Thymus (tissue), 14 donors: Measurements from ENCODE around the gene CCDC30. TPM values are rescaled to one million over a fixed set of nuclear protein-coding genes. Genes with fewer than 3 reads are reported as not detected.
A peak's percentile ranks its signal among the peaks of the same experiment; 100 is the strongest.

Experiments
- DNase-seq, 9 donors: peaks; one replicate each; pipeline ENCODE4 v3.0.0-alpha.2; 2013; ENCODE audit warnings: low spot score in 9 of 9, low read depth in 6 of 9, missing footprints in 1 of 9
- H3K27ac ChIP-seq, 2 donors: one replicate each; pipeline ENCODE4 v1.5.1; 2013; ENCODE audit warnings: control low read depth in 1 of 2, low read depth in 1 of 2, low read length in 1 of 2, mild to moderate bottlenecking in 1 of 2, moderate library complexity in 1 of 2
- H3K27me3 ChIP-seq, 2 donors: one replicate each; pipeline ENCODE4 v1.5.1; 2013; ENCODE audit warnings: low read length in 1 of 2; ENCODE audit not compliant: control insufficient read depth in 2 of 2, insufficient read depth in 1 of 2
- H3K36me3 ChIP-seq, 2 donors: one replicate each; pipeline ENCODE4 v1.5.1; 2013; ENCODE audit warnings: low read length in 1 of 2, mild to moderate bottlenecking in 1 of 2, moderate library complexity in 1 of 2; ENCODE audit not compliant: control insufficient read depth in 2 of 2, insufficient read depth in 2 of 2
- H3K4me1 ChIP-seq, 2 donors: one replicate each; pipeline ENCODE4 v1.5.1; 2013; ENCODE audit warnings: low read length in 2 of 2; ENCODE audit not compliant: control insufficient read depth in 2 of 2, insufficient read depth in 2 of 2
- H3K4me3 ChIP-seq, 2 donors: one replicate each; pipeline ENCODE4 v1.5.1; 2013; ENCODE audit warnings: low read length in 2 of 2, control low read depth in 1 of 2, mild to moderate bottlenecking in 1 of 2
- H3K9me3 ChIP-seq, 2 donors: one replicate each; pipeline ENCODE4 v1.5.1; 2013; ENCODE audit warnings: low read length in 1 of 2, mild to moderate bottlenecking in 1 of 2; ENCODE audit not compliant: control insufficient read depth in 2 of 2, insufficient read depth in 1 of 2
- WGBS: extraction: QIAGEN DNeasy Blood & Tissue Kit; methylation state at CpG from one replicate; pipeline ENCODE4 v1.1.7; 2013; 5-methylcytosine and 5-hydroxymethylcytosine counted together
- long read RNA-seq, 10 donors: transcript quantifications; one replicate each; lab custom pipeline, GENCODE V29; 2026
- polyA plus RNA-seq: library from polyadenylated mRNA; stranded (reverse); fragments of 200-250 nt; gene quantifications from one replicate; pipeline ENCODE4 v1.2.3, GENCODE V29; 2013
- total RNA-seq: library from RNA; stranded (reverse); fragments of 120-200 nt; gene quantifications from one replicate; pipeline ENCODE4 v1.2.4, GENCODE V29; 2013
- donor health status: healthy.

Gene CCDC30
- total RNA-seq: 1.9 TPM
- polyA plus RNA-seq: 1.6 TPM
- long read RNA-seq, donor 1: 0 reads
- long read RNA-seq, donor 2: 0 reads
- long read RNA-seq, donor 3: 0 reads
- long read RNA-seq, donor 4: 0 reads
- long read RNA-seq, donor 5: 0 reads
- long read RNA-seq, donor 6: 0 reads
- long read RNA-seq, donor 7: 0 reads
- long read RNA-seq, donor 8: 0 reads
- long read RNA-seq, donor 9: 0 reads
- long read RNA-seq, donor 10: 0 reads

GRCh38 chr1:42462828-42463763 lies at the start of gene CCDC30:
TSS of gene CCDC30 (plus strand) at chr1:42463286. CDS start at chr1:42480552, 17,266 bp downstream.
- H3K27me3 ChIP-seq: peaks cover 0 to 8% of the 10 kb centered on the region in 2 donors
- H3K9me3 ChIP-seq: no peaks in the 10 kb centered on the region
- peak within 1 kb of the TSS; percentile 43 to 51 for H3K27ac ChIP-seq
- H3K36me3 ChIP-seq: peaks cover 4 to 27% of the 10 kb centered on the region in 2 donors
- peak within 1 kb of the TSS; percentile 53 to 60 for H3K4me3 ChIP-seq
- DNase-seq: peak; percentile 91 to 98 (median 94)
- 3% methylated on average over 59 of the region's 59 CpGs for WGBS
- H3K4me1 ChIP-seq: peaks cover 9 to 10% of the 10 kb centered on the region in 2 donors

- no peaks in the 10 kb centered on the region for H3K9me3 ChIP-seq
- no peak overlapping the region for H3K4me3 ChIP-seq
- no peak overlapping the region for H3K27ac ChIP-seq
- H3K4me1 ChIP-seq: no peaks in the 10 kb centered on the region
- peaks cover 0 to 2% of the 10 kb centered on the region in 2 donors for H3K27me3 ChIP-seq
- no peak for DNase-seq
- 96% methylated on average over 17 of the region's 17 CpGs for WGBS
- no peaks in the 10 kb centered on the region for H3K36me3 ChIP-seq
Observed at GRCh38 chr1:42414551-42415496, 48.3 kb upstream of the CCDC30 start.

- no peak overlapping the region for H3K4me3 ChIP-seq
- H3K9me3 ChIP-seq: no peaks in the 10 kb centered on the region
- no peak for DNase-seq
- WGBS: 76% methylated on average over 3 of the region's 3 CpGs
- H3K27ac ChIP-seq: no peak overlapping the region
- H3K36me3 ChIP-seq: no peaks in the 10 kb centered on the region
- H3K27me3 ChIP-seq: no peaks in the 10 kb centered on the region
- no peaks in the 10 kb centered on the region for H3K4me1 ChIP-seq
Observed at GRCh38 chr1:42417166-42417565, 45.9 kb upstream of the CCDC30 start.

DNA sequence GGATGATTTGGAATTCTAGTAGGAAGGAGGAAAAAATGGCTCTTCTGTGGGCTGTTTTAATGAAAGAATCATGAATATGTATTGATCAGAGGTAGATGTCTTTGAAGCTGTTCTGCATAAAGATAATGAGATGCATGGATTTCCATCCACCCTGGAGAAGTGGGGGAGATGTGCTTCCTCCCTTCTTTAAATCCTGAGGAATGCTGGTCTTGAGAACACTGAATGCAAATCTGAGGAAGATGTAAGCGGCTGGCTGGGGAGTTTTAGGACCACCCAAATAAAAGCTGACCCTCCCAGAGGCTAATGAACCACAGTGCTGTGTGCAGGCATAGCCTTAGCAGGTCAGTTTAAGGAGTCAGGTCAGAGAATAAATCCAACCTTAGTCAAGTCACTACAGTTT lies 44.6 kb upstream of the CCDC30 start:
- Histone ChIP-seq H3K4me3 (no peak overlapping the region), H3K36me3 (no peaks in the 10 kb centered on the region), H3K27me3 (no peaks in the 10 kb centered on the region), H3K4me1 (peaks cover 0 to 4% of the 10 kb centered on the region in 2 donors), H3K27ac (no peak overlapping the region), H3K9me3 (no peaks in the 10 kb centered on the region)
- DNase-seq: no peak
- 100% methylated on average over 1 of the region's 1 CpG for WGBS

DNA sequence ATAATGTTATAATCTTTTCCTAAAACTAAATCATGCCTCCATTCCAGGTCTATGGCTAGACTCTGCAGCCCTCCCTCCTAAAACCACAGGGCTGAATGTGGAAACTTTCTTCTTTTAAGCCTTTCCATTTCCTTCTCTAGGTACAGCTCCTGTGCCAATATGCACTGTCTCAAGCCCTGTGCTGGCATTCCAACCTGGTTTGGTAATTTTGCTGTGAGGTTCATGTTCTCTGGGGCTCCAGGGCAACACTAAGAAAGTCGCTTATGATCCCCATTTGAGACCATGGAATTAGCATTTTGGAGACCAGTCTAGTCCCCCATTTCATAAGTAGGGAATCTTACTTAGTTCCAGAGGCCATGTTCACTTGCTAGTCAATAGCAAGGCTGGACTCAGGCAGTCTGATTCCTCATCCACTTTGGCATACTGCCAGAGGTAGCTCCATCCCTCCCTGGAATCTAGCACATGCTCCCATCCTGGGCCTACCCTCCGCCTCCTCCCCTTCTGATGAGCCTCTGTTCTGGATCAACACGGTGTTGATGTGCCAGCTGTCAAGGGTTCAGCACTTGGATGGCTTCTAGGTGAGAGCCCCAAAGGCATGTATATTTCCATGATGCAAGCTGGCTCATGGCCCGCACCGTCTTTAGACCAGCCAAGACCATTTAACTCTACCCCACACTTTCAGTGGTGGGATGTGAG lies 43.8 kb upstream of the CCDC30 start:
- DNase-seq: no peak
- Histone ChIP-seq H3K36me3 (no peaks in the 10 kb centered on the region), H3K9me3 (no peaks in the 10 kb centered on the region), H3K4me3 (no peak overlapping the region), H3K27ac (no peak overlapping the region), H3K27me3 (no peaks in the 10 kb centered on the region), H3K4me1 (peaks cover 0 to 4% of the 10 kb centered on the region in 2 donors)
- 98% methylated on average over 5 of the region's 5 CpGs for WGBS

DNA sequence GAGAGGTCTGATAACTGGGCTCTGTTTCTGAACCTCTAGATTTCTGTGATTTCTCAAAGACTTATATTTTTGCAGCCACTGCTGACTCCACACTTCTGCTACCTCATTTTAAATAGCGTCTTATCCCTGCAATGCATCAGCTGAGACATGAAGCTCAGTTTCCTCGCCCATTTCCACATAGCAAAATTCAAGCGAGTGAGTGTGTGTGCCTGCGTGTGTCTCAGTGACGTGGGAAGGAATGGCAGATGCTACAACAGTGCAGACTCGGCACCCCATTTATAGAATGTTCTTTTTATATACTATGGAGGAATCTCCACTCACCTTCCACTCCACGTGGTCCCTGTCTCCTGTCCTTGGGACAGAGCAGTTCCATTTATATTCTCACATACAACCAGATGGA lies 43.0 kb upstream of the CCDC30 start:
- Histone ChIP-seq H3K36me3 (no peaks in the 10 kb centered on the region), H3K9me3 (no peaks in the 10 kb centered on the region), H3K27ac (no peak overlapping the region), H3K4me3 (no peak overlapping the region), H3K4me1 (peaks cover 0 to 4% of the 10 kb centered on the region in 2 donors), H3K27me3 (no peaks in the 10 kb centered on the region)
- DNase-seq: no peak
- 91% methylated on average over 7 of the region's 7 CpGs for WGBS

DNA sequence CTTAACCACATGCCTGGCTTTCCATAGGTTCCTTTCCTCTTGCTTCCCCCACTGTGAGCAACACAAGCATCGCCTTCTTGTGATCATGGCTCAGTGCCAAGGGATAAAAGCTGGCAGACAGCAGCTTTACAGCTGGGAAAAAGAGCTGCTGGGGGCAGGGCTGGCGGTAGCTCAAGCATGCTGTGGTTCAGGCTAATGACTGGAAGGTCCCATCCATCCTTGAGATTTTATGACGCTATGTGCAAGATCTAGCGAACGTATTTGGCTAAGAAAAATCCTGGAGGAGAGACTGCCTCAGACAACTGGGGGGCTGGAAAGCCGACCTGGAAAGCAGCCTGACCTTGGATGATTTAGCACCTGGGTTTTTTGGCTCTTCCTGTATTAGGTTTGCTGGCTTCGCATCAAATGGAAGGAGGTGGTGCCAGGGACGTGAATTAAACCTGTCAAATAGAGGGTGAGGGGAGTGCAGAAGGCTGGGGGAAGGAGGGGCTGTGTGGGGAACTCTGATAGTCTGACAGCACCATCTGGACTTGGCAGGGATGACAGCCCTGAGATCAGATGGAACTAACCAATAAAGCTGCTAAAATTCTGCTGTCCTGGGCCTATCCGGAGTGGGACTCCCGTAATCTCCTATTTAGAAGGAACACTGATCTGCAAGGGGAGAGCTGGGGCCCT lies 42.0 kb upstream of the CCDC30 start:
- Histone ChIP-seq H3K27me3 (no peaks in the 10 kb centered on the region), H3K36me3 (no peaks in the 10 kb centered on the region), H3K4me1 (peaks cover 0 to 4% of the 10 kb centered on the region in 2 donors), H3K27ac (no peak overlapping the region), H3K9me3 (no peaks in the 10 kb centered on the region), H3K4me3 (no peak overlapping the region)
- DNase-seq: peak in 6 of 9 donors; percentile 2 to 31 (median 4)
- WGBS: 58% methylated on average over 10 of the region's 10 CpGs

- no peak for DNase-seq
- no peaks in the 10 kb centered on the region for H3K27me3 ChIP-seq
- WGBS: 90% methylated on average over 9 of the region's 9 CpGs
- H3K4me1 ChIP-seq: peaks cover 0 to 4% of the 10 kb centered on the region in 2 donors
- no peak overlapping the region for H3K4me3 ChIP-seq
- H3K27ac ChIP-seq: no peak overlapping the region
- no peaks in the 10 kb centered on the region for H3K36me3 ChIP-seq
- H3K9me3 ChIP-seq: no peaks in the 10 kb centered on the region
Observed at GRCh38 chr1:42422737-42423136, 40.3 kb upstream of the CCDC30 start.
